Keratinocyte (primary cell): ENCODE data around the gene ASMT. TPM values are rescaled to one million over a fixed set of nuclear protein-coding genes. Genes with fewer than 3 reads are reported as not detected.

Source experiments
- DNase-seq: peaks from one replicate; pipeline ENCODE4 v3.0.0-alpha.2; 2011; ENCODE audit warnings: low read depth, missing footprints, low spot score
- FAIRE-seq: peaks from 2 replicates; lab custom pipeline; 2011; peaks lifted over from hg19 to GRCh38; lab: Jason Lieb, UNC
- H2AFZ ChIP-seq: 2 replicates; pipeline ENCODE4 v1.6.0; 2012; ENCODE audit warnings: low read length, control low read depth, inconsistent platforms; ENCODE audit not compliant: control insufficient read depth
- H3K27ac ChIP-seq: 2 replicates; pipeline ENCODE4 v1.5.1; 2011; ENCODE audit warnings: low read length; ENCODE audit not compliant: control insufficient read depth, insufficient read depth
- H3K27me3 ChIP-seq: 3 replicates; pipeline ENCODE4 v1.6.0; 2011; ENCODE audit warnings: low read length; ENCODE audit not compliant: control insufficient read depth, insufficient read depth; ENCODE audit errors: extremely low read depth
- H3K36me3 ChIP-seq, 2 experiments: 2 replicates in 1 of 2; 3 replicates in 1 of 2; pipeline ENCODE4 v1.5.1; 2011; ENCODE audit warnings: low read length in 2 of 2, mild to moderate bottlenecking in 1 of 2; ENCODE audit not compliant: control insufficient read depth in 2 of 2, insufficient read depth in 2 of 2; ENCODE audit errors: extremely low read depth in 1 of 2
- H3K4me1 ChIP-seq: 3 replicates; pipeline ENCODE4 v1.5.1; 2011; ENCODE audit warnings: low read length; ENCODE audit not compliant: control insufficient read depth, insufficient read depth; ENCODE audit errors: extremely low read depth
- H3K4me2 ChIP-seq: 3 replicates; pipeline ENCODE4 v1.6.0; 2011; ENCODE audit warnings: low read depth, low read length; ENCODE audit not compliant: control insufficient read depth, insufficient read depth; ENCODE audit errors: extremely low read depth
- H3K4me3 ChIP-seq, 3 experiments: fragments of 200-600 bp in 1 of 3; sonication (generic) in 1 of 3; 2 replicates in 2 of 3; 3 replicates in 1 of 3; pipeline ENCODE4 v1.5.1; 2011 to 2016; ENCODE audit warnings: low read length in 3 of 3, mild to moderate bottlenecking in 3 of 3, control low read depth in 2 of 3, inconsistent platforms in 1 of 3, low read depth in 1 of 3, mixed read lengths in 1 of 3, mixed run types in 1 of 3, moderate library complexity in 1 of 3; ENCODE audit not compliant: control insufficient read depth in 2 of 3, insufficient read depth in 2 of 3; ENCODE audit errors: extremely low read depth in 1 of 3
- H3K79me2 ChIP-seq: 2 replicates; pipeline ENCODE4 v1.6.0; 2012; ENCODE audit warnings: low read length; ENCODE audit not compliant: control insufficient read depth, insufficient read depth
- H3K9ac ChIP-seq: 3 replicates; pipeline ENCODE4 v1.6.0; 2011; ENCODE audit warnings: low read length; ENCODE audit not compliant: control insufficient read depth, insufficient read depth; ENCODE audit errors: extremely low read depth
- H3K9me1 ChIP-seq: 3 replicates; pipeline ENCODE4 v1.6.0; 2011; ENCODE audit warnings: low read length; ENCODE audit not compliant: control insufficient read depth, insufficient read depth; ENCODE audit errors: extremely low read depth
- H3K9me3 ChIP-seq: 2 replicates; pipeline ENCODE4 v1.5.1; 2012; ENCODE audit warnings: low read depth, low read length; ENCODE audit not compliant: control insufficient read depth
- H4K20me1 ChIP-seq: 3 replicates; pipeline ENCODE4 v1.6.0; 2011; ENCODE audit warnings: low read length; ENCODE audit not compliant: control insufficient read depth, insufficient read depth; ENCODE audit errors: extremely low read depth
- CTCF ChIP-seq, 3 experiments: IDR thresholded peaks in 1 of 3; conservative IDR thresholded peaks in 1 of 3; optimal IDR thresholded peaks in 1 of 3; 2 replicates in 2 of 3; 3 replicates in 1 of 3; pipeline versions ENCODE3 to v1.5.1; 2011; ENCODE audit warnings: low read length in 3 of 3, mild to moderate bottlenecking in 3 of 3, moderate library complexity in 2 of 3, control low read depth in 1 of 3, inconsistent platforms in 1 of 3; ENCODE audit not compliant: insufficient read depth in 2 of 3; ENCODE audit errors: extremely low read depth in 1 of 3
- EZH2 ChIP-seq: IDR thresholded peaks from one replicate; pipeline ENCODE4 v1.6.1; 2012; ENCODE audit warnings: inconsistent platforms, mild to moderate bottlenecking, low read length, moderate library complexity
- dilution Hi-C: fragments of 300-500 bp; cut with MboI; formaldehyde crosslinking; loops from one replicate; pipeline ENCODE4 v1.7.0; 2020; ENCODE audit warnings: low sequenced_read_pairs; ENCODE audit not compliant: extremely low pct_ligation_motif_present
- polyA plus RNA-seq, 5 experiments: library from polyadenylated mRNA; depleted of rRNA in 3 of 5; stranded (reverse) in 3 of 5; stranded (forward) in 1 of 5; unstranded in 1 of 5; fragments of >200 nt; gene quantifications; 1 replicate in 1 of 5; 2 replicates in 3 of 5; 3 replicates in 1 of 5; pipeline versions ENCODE4 v1.2.1 to v1.2.3, GENCODE V29; 2011 to 2012; ENCODE audit warnings: missing spikeins in 2 of 5, low read depth in 1 of 5, low replicate concordance in 1 of 5

The ASMT gene
- polyA plus RNA-seq, 1 donor (not counting 4 experiments of a cell fraction or from before 2014, with no cell fraction given) = not detected

GRCh38 chrX:1595711-1596060 lies 19.2 kb upstream of the ASMT start:
- no peaks in the 10 kb centered on the region for H3K27me3 ChIP-seq
- peaks cover 68% of the 10 kb centered on the region for H3K79me2 ChIP-seq
- peaks cover 21 to 45% of the 10 kb centered on the region in 2 experiments for H3K36me3 ChIP-seq
- FAIRE-seq (no peak), DNase-seq (no peak)
- dilution Hi-C loops = no loop called here
- peaks cover 3% of the 10 kb centered on the region for H3K4me1 ChIP-seq
- H3K27ac ChIP-seq = no peak overlapping the region
- no peaks in the 10 kb centered on the region for H4K20me1 ChIP-seq
- H2AFZ ChIP-seq = no peak overlapping the region
- H3K9me1 ChIP-seq = no peaks in the 10 kb centered on the region
- no peak overlapping the region for H3K4me2 ChIP-seq
- TF ChIP-seq EZH2 = no peak
- no peak for TF ChIP-seq CTCF (optimal IDR thresholded peaks at IDR 0.05 in 1 of 3, IDR thresholded peaks at IDR 0.05 in 1 of 3, conservative IDR thresholded peaks at IDR 0.05 in 1 of 3; ENCODE audit: extremely low read depth in 1 of 3, insufficient read depth in 2 of 3, low read length in 3 of 3)
- H3K9me3 ChIP-seq = no peaks in the 10 kb centered on the region
- no peak overlapping the region for H3K9ac ChIP-seq
- no peak overlapping the region for H3K4me3 ChIP-seq

GRCh38 chrX:1596676-1597344 lies 18.0 kb upstream of the ASMT start:
- dilution Hi-C loops = no loop called here
- no peaks in the 10 kb centered on the region for H3K9me3 ChIP-seq
- no peaks in the 10 kb centered on the region for H4K20me1 ChIP-seq
- H2AFZ ChIP-seq = no peak overlapping the region
- FAIRE-seq (no peak), DNase-seq (no peak)
- peaks cover 3% of the 10 kb centered on the region for H3K4me1 ChIP-seq
- H3K79me2 ChIP-seq = peaks cover 67% of the 10 kb centered on the region
- TF ChIP-seq EZH2 (no peak), CTCF (optimal IDR thresholded peaks at IDR 0.05 in 1 of 3, IDR thresholded peaks at IDR 0.05 in 1 of 3, conservative IDR thresholded peaks at IDR 0.05 in 1 of 3; ENCODE audit: extremely low read depth in 1 of 3, insufficient read depth in 2 of 3, low read length in 3 of 3) (no peak)
- H3K27ac ChIP-seq = no peak overlapping the region
- no peaks in the 10 kb centered on the region for H3K27me3 ChIP-seq
- no peak overlapping the region for H3K4me3 ChIP-seq
- H3K4me2 ChIP-seq = no peak overlapping the region
- no peak overlapping the region for H3K9ac ChIP-seq
- H3K9me1 ChIP-seq = no peaks in the 10 kb centered on the region
- peaks cover 26 to 52% of the 10 kb centered on the region in 2 experiments for H3K36me3 ChIP-seq
